ENCODE results near the gene MTHFD1L.

The MTHFD1L gene

GRCh38 chr6:150993253-150993652 is 127.8 kb downstream of the MTHFD1L start:
- DNase-seq = no peak

DNA sequence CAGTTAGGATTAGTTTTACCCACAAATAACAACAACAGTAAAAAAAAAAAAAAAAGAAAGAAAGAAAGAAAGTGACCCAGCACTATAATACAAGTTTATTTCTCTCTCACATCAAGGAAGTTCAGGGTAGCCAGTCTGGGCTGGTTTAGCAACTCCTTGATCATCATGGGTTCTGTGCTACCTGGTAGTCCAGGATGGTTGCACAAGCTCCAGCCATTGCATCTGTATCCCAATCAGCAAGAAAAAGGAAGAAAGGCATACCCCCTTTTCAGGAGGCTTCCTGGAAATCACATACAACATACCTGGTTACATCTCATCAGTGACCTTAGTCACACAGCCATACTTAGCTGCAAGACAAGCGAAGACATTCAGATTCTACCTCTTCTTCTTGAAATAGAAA is 128.5 kb downstream of the MTHFD1L start:
- no peak for DNase-seq

- DNase-seq = no peak
These were observed 131.5 kb downstream of the MTHFD1L start for GRCh38 chr6:150996968-150997367.

GRCh38 chr6:150999107-150999506 is 133.6 kb downstream of the MTHFD1L start:
- peak; percentile 36 for DNase-seq

GRCh38 chr6:150999576-150999975 is 134.1 kb downstream of the MTHFD1L start:
- no peak for DNase-seq

DNA sequence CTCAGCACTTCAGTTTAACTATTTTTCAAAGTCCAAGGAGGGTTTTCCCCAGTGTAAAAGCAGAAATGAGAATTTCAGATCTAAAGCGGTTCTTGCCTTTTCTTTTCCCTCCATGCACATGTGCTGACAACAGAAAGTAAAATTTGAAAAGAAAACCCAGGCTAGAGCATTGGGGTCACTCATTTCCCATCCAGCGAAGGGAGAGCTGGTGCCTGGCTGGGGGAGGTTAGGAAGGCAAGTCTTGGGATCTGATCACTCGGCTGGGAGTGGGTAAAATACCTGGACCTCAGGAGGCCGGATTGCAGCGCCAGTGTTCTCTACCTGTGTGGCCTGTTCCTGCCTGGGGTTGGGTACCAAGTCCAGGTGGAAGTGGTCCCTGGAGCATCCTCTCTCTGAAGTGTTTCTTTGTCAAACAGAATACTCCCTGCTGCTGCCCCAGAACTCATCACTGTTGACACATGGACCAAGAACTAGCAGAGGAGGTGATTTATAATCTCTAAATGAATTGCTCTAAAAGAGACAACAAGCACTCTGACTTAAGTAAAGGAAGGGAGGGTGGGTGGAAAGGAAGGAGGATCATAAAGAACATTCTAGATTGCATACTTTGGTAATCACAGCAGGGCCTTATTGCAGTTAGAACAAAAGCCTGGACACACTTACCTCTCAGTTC is 136.0 kb downstream of the MTHFD1L start:
- no peak for DNase-seq

- DNase-seq = no peak
These were observed 136.6 kb downstream of the MTHFD1L start for GRCh38 chr6:151002057-151002450.

- DNase-seq = no peak
These were observed 137.0 kb downstream of the MTHFD1L start for GRCh38 chr6:151002491-151002935.

DNA sequence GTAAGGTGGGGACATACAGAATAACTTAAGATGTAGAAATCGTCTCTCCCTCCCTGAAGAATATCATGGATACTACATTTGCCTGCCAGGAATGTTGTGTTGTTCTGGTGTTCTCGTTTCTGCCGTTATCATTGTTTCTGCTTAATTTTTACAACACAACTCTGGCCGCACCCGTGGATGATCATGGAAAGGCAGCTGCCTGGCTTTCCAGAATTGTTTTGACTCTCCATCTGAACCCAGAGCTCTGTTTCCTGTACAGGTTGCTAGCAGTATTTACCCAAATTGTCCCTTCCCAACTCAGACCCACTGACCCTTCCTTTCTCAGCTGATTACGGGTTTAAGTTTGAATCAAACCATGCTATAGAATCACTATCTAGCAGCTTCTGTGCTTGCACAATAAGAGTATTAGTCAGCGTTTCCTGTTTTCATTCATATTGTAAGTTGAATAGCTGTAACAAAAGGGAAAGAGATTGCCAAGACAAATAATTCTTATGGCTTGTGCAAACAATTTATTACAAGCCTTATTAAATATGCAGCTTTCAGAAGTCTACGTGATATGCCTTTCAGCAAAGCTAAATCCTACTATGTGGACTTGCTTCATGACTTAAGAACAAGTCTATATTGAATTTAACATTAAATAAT is 139.0 kb downstream of the MTHFD1L start:
- peak; percentile 90 for DNase-seq

GRCh38 chr6:151005164-151005563 is 139.7 kb downstream of the MTHFD1L start:
- no peak for DNase-seq

- no peak for DNase-seq
These were observed 140.6 kb downstream of the MTHFD1L start for GRCh38 chr6:151005896-151006632.

GRCh38 chr6:151007076-151007475 is 141.6 kb downstream of the MTHFD1L start:
- no peak for DNase-seq

GRCh38 chr6:151007922-151008321 is 142.4 kb downstream of the MTHFD1L start:
- DNase-seq = no peak

DNA sequence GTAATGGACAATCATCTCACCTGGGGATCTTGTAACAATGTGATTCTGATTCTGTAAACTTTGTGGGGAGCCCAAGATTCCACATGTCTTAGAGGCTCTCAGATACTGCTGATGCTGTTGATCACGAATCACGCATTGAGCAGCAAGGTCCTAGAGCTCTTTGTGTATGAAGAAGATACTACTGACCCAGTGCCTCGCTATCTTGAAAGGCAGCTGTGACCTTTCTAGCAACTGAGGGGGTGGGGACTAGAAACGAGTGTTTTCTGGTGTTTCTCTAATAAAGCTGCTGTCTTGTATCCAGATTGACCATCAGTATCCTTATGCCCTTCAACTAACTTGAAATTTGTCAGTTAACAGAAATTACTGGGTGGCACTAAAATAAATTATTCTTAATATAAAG is 142.9 kb downstream of the MTHFD1L start:
- DNase-seq = no peak

GRCh38 chr6:151009576-151009975 is 144.1 kb downstream of the MTHFD1L start:
- DNase-seq = no peak

DNA sequence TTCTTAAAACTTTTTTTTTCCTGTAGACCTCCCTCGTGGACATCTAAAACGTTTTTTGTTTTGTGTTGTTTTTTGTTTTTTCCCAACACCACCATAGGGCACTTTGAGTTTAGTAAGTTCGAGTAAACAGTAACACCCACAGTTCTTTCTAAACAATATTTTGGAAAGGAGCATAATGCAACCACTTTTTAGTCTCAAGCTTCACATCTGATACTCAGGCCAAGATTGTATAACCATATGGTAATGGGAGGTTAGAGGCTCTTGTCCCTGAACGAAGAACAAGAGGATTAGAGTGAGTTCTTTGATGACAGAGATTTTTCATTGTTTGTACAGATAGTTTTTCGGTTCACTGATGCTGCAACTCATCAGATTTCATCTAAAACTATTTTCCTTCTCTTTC is 144.6 kb downstream of the MTHFD1L start:
- DNase-seq = no peak

GRCh38 chr6:151012321-151013294 is 147.1 kb downstream of the MTHFD1L start:
- DNase-seq = peak; percentile 91

- DNase-seq = peak; percentile 62
These were observed 149.1 kb downstream of the MTHFD1L start for GRCh38 chr6:151014404-151015100.

DNA sequence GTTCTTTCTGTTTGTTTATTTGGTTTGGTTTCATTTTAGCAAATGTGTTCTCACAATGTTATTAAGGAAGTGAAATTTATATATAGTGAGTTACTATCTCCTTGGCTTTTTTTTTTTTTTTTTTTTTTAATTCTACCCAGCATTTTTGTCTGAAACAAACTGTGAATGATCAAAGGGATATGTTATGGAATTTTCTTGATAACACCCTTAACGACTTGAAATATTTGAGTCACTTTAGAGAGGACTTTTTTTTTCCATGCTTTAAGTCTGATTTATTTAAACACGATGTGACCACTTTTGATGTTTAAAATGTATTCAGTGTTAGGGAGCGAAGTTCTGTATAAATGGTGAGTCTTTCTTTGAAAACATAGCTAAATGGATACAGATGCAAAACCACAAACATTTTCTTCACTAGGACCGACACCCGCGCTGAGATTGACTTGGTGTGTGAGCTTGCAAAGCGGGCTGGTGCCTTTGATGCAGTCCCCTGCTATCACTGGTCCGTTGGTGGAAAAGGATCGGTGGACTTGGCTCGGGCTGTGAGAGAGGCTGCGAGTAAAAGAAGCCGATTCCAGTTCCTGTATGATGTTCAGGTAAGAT is 149.7 kb downstream of the MTHFD1L start:
- peak; percentile 75 for DNase-seq

- no peak for DNase-seq
These were observed 150.6 kb downstream of the MTHFD1L start for GRCh38 chr6:151016107-151016506.

- peak; percentile 57 for DNase-seq
These were observed 152.5 kb downstream of the MTHFD1L start for GRCh38 chr6:151018046-151018445.
